Medulla oblongata (tissue), 1 donor: ENCODE results near the gene SLF2.

Experiments used
- DNase-seq: peaks from one replicate; pipeline ENCODE4 v3.0.0-alpha.2; 2015; ENCODE audit errors: extremely low spot score

The SLF2 gene

DNA sequence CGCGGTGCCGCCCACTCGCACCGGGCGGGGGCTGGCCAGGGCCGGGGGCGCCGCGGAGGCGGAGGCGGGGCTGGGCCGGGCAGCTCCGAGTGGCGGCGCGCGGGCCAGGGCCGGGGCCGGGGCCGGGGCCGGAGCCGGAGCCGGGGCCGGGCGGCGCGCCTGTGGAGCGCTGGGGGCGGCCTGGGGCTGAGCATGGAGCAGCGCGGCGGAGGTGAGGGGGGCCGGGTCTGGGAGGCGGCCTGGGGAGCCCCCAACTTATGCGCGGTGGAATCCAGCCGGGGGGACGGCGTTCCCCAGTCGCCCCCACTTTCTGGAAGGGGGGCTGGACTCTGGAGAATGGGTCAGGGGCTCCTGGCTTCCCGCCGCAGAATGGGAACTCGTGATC is 87.0 kb downstream of the SLF2 start, which contains the start of gene LZTS2:
Gene LZTS2 (plus strand): TSS at position 67 of the 385 bp plus-strand sequence. CDS start 2,731 bp downstream, outside the sequence.
- no peak for DNase-seq

DNA sequence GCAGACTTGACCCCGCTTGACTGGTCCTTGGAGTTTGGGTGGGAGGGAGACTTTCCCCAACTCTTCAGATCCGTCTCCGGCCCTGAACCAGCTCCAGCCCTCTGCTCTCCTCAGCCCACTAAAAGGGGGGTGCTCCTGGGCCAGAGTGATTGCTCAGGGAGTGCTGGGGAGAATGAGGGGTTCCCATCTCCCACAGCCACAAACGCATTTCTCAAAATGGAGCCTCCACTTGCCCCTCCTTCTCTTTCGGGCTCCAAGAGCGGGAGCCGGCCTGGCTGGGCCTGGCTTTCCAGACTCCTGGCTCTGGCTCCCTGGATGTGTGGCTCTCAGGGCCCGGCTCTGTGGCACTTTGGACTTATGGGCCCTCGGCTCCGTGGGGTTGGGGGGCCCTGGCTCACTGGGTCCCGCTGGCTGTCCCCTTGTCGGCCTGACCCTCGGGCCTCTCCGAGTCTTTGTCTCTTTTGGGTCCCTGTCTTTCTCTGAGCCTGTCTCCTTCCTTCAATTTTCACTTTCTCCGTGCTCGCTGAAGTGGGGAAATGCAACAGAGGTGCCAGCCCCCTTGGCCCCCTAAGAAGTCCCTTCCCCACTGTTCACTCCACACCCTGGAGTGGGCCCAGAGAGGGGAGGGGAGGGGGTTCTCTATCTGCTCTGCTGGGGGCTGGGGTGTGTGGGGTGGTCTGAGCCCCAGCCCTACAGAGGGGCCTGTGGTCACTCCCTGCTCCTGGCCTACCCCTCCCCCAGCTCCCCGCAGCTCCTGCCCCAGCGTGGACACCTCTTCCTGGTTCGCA is 87.6 kb downstream of the SLF2 start:
- DNase-seq, result peak; percentile 48

DNA sequence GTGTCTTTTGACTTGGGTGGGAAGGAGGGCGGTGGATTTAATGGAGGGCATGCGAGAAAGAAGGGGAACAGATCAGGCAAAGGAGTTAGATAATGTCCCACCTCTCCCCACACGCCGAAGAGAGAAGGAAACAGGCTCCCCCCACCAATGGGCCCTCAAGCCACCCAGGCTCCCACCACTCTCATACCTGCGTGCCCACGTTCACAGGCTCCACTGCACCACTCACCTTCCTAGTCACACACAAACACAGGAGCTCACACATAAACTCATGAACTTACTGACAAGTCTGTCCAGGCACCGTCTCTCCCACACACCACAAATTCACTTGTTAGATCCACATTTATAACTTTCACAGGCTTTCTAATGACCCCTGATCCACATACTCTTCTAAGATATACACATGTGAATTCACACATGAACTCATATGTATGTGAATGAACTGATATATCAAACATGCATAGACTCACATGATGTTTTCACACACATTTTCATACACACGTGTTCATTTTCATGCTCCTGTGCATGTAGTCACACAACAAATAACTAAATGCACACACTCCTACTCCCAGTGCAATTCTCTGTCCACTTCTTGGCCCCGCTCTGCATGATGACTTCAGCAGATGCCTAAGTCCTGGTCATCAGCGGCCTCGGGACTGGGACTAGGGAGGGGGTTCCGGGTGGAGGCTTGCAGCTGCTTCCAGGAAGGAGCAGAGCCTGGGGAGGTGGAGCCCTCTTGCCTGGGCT is 88.3 kb downstream of the SLF2 start:
- peak; percentile 94 for DNase-seq

DNA sequence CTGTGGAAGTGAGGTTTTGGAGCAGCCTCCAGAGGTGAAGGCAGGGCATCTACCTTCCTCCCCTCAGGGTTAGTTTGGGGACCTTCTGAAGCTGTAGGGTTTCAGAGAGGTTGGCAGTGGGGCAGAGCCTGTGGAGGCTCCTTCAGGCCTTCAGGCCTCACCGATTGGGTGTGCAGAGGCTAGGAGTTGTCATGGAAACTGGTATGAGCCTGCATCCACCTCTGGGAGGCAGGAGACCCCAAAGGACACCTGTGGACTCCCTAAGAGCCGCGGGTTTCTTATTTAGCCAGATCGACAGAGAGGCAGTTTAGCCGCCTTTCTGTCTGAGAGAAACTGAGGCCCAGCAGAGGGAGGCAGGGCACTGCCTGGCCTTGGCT is 88.9 kb downstream of the SLF2 start:
- DNase-seq, result no peak

GRCh38 chr10:101002456-101002855 is 89.7 kb downstream of the SLF2 start:
- DNase-seq, result no peak

- DNase-seq, result no peak
Observed at GRCh38 chr10:101003639-101004206, 91.0 kb downstream of the SLF2 start.

DNA sequence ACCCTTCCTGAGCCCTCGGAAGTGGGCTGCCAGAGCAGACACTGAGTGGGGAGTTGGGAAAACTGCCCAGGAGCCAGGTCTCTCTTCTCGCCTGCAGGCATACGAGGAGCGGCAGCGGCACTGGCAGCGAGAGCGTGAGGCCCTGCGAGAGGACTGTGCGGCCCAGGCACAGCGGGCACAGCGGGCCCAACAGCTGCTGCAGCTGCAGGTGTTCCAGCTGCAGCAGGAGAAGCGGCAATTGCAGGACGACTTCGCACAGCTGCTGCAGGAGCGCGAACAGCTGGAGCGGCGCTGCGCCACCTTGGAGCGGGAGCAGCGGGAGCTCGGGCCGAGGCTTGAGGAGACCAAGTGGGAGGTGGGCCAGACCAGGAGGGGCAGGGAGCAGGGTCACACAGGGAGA is 92.6 kb downstream of the SLF2 start:
- DNase-seq, result no peak

DNA sequence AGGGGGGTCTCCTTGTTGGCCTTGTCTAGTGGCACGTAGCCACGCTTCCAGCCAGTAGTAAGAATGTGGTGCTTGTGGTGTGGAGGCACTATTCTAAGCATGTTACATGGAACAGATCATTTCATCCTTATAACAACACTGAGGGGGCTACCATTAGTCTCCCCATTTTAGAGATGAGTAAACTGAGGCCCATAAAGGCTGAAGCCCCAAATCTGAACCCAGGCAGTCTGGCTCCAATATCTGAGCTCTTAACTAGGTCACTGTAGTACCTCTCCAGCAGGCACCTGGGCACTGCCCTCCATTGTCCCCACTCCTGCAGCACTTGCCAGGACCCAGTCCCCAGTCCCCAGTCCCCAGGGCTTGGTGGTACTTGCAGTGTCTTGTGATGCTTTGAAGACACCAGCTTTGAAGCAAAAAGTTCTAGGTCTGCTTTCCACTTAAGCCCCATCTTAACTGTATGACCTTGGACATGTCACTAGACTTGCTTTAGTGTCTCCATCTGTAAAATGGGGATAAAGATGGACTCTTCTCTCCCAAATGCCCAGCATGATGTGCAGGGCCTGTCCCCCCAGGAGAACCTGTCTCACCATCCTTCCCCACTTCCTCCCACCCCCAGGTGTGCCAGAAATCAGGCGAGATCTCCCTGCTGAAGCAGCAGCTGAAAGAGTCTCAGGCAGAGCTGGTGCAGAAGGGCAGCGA is 93.3 kb downstream of the SLF2 start:
- no peak for DNase-seq

- DNase-seq, result no peak
Observed at GRCh38 chr10:101006593-101007098, 93.9 kb downstream of the SLF2 start.

DNA sequence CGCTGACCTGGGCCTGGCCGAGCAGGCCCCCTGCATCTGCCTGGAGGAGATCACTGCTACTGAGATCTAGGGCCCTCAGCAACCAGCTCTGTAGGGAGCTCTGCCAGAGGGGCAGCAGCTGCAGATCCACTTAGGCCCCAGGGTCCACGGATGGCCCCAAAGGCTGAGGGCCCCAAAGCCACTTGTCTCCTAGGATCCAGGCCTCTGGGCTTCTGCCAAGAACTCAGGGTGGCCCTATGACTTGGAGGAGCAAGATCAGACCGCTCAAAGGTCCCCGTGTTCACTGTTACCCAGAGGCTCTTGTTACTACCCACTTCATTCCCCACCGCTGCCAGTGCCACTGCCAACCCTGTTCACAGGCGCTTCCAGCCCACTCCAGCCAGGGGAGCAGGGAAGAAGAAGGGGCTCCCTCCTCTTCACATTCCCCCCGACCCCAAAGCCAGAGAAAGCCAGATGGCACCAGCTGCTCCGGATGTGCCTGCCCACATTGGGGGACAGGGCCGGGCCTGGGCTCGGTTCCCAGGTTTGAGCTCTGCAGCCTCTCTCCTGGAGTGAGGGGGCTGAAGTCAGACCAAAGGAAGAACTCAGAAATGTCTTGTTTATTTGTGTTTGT is 94.4 kb downstream of the SLF2 start:
- DNase-seq, result peak; percentile 54

- DNase-seq, result peak; percentile 78
Observed at GRCh38 chr10:101007915-101008822, 95.4 kb downstream of the SLF2 start.

- DNase-seq, result peak; percentile 92
Observed at GRCh38 chr10:101008823-101009423, 96.2 kb downstream of the SLF2 start.

GRCh38 chr10:101010329-101010728 is 97.6 kb downstream of the SLF2 start:
- no peak for DNase-seq

DNA sequence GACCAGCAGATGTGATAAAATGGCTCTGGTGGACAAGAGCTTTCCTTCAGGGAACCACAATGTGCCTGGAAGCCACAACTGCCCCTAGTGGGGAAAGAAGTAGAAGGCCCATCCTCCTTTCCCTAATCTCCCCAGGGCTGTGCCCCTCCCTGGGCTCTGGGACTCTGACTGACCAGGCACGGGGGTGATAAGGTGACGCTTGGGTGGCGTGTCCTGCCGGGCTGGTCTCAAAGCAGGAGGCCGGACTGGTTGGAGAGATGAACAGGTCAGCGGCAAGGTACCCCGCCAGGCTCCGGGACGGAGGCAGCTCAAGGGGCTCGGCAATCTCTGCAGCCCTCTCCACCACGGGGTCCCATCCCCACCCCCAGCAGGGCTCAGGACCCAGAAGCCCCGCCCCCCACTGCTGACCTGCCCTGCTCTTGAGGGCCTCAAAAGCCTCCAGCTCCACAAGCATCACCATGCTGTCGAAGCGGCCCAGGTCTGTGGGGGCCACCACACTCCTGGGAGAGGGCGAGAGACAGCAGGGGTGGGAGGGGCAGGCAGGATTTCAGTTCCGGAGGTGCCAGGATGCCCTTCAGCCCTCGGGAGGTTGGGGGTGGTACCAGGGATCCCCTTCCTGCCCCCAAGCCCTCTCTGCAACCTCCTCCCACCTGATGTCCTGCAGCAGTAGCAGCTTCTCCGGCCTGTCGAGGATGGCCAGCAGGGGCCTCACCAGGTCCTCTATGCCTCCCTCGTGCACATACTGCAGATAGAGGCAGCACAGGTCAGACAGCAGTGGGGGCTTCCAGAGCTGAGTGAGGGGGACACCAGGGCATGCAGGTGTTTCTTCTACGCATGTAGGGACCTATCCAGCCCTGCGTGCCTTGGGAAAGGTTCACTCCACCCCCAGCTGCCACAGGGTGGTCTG is 99.0 kb downstream of the SLF2 start:
- no peak for DNase-seq

- DNase-seq, result peak; percentile 99
Observed at GRCh38 chr10:101012525-101013364, 100.0 kb downstream of the SLF2 start.

GRCh38 chr10:101013365-101013825 is 100.6 kb downstream of the SLF2 start:
- DNase-seq, result no peak

DNA sequence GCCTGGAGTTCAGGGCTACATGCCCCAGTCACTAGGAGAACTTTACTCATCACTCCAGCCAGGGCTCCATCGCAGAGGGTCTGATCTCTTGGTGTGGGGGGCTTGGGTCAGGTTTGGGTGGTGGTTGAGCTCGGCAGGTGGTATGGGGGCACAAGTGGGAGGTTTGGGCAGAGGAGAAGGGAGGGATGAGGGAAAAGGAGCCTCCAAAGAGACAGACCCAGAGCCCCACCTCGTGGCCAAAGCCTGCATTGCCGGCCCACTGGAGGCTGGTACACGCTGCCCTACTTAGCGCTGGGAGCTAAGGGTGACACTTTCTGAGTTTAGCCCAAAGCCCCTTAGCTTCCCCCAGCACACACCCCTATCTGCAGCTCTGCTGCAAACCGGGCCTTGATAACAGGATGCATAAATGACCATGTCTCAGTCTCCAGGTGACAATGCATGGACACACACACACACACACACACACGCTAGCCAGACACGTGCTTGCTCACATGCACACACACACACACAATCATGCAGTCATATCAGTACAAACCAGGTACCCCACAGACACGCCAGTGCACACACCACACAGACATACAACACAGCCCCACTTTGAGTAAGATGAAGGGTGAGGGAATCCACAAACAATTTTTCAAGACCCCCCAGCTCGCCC is 101.6 kb downstream of the SLF2 start:
- peak; percentile 85 for DNase-seq
